BLaER1 treated with 17β-estradiol and CSF1 and Interleukin-3, amounts not matched to agents 10 nM and 100 nM (cell line): ENCODE measurements around the gene C20orf204.
A peak's percentile ranks its signal among the peaks of the same experiment; 100 is the strongest.

Source experiments
- H3K27ac ChIP-seq, 11 experiments: shearing (Covaris generic); formaldehyde crosslinking; 2 replicates each; pipeline ENCODE4 v1.8.1; 2022
- H3K27me3 ChIP-seq, 11 experiments: shearing (Covaris generic); formaldehyde crosslinking; 2 replicates each; pipeline ENCODE4 v1.8.1; 2022
- H3K36me3 ChIP-seq, 11 experiments: shearing (Covaris generic); formaldehyde crosslinking; 2 replicates each; pipeline ENCODE4 v1.8.1; 2022
- H3K4me1 ChIP-seq, 10 experiments: shearing (Covaris generic); formaldehyde crosslinking; 2 replicates each; pipeline ENCODE4 v1.8.1; 2022
- H3K4me2 ChIP-seq, 11 experiments: shearing (Covaris generic); formaldehyde crosslinking; 2 replicates each; pipeline ENCODE4 v1.8.1; 2022
- H3K4me3 ChIP-seq, 10 experiments: shearing (Covaris generic); formaldehyde crosslinking; 2 replicates each; pipeline ENCODE4 v1.8.1; 2022
- H3K9ac ChIP-seq, 11 experiments: shearing (Covaris generic); formaldehyde crosslinking; 2 replicates each; pipeline ENCODE4 v1.8.1; 2022
- H3K9me3 ChIP-seq, 11 experiments: shearing (Covaris generic); formaldehyde crosslinking; replicated peaks in 1 of 11; 2 replicates each; pipeline ENCODE4 v1.8.1; 2022
- H4K20me1 ChIP-seq, 11 experiments: shearing (Covaris generic); formaldehyde crosslinking; 2 replicates each; pipeline ENCODE4 v1.8.1; 2022
- Cebpa-rat ChIP-seq, 11 experiments: shearing (Covaris generic); IDR thresholded peaks; 2 replicates each; pipeline ENCODE4 v1.8.1; 2022

The C20orf204 gene

GRCh38 chr20:64032706-64033624 is 3.0 kb upstream of the C20orf204 start:
- peaks cover 7 to 23% (median 13%) of the 10 kb centered on the region in 11 experiments; a peak in 20 of 22 replicates for H3K27me3 ChIP-seq
- no peaks in the 10 kb centered on the region for H3K9me3 ChIP-seq
- H3K4me1 ChIP-seq = peaks cover 12 to 32% (median 29%) of the 10 kb centered on the region in 10 experiments; a peak in 19 of 20 replicates
- H3K27ac ChIP-seq = no peak overlapping the region
- H3K9ac ChIP-seq = no peak overlapping the region
- no peak for TF ChIP-seq Cebpa-rat (IDR thresholded peaks at IDR 0.05)
- no peak overlapping the region for H3K4me3 ChIP-seq
- H4K20me1 ChIP-seq = peaks cover 0 to 97% (median 55%) of the 10 kb centered on the region in 11 experiments; a peak in 20 of 22 replicates
- H3K36me3 ChIP-seq = peaks cover 52 to 80% (median 70%) of the 10 kb centered on the region in 11 experiments
- no peak overlapping the region for H3K4me2 ChIP-seq

GRCh38 chr20:64033981-64034493 is 1.9 kb upstream of the C20orf204 start:
- H3K27me3 ChIP-seq = peaks cover 14 to 29% (median 22%) of the 10 kb centered on the region in 11 experiments; a peak in 20 of 22 replicates
- H3K4me2 ChIP-seq = no peak overlapping the region
- peaks cover 42 to 69% (median 60%) of the 10 kb centered on the region in 11 experiments for H3K36me3 ChIP-seq
- peaks cover 0 to 92% (median 50%) of the 10 kb centered on the region in 11 experiments; a peak in 20 of 22 replicates for H4K20me1 ChIP-seq
- no peak overlapping the region for H3K27ac ChIP-seq
- no peak overlapping the region for H3K9ac ChIP-seq
- no peaks in the 10 kb centered on the region for H3K9me3 ChIP-seq
- peaks cover 17 to 43% (median 38%) of the 10 kb centered on the region in 10 experiments for H3K4me1 ChIP-seq
- no peak overlapping the region for H3K4me3 ChIP-seq
- TF ChIP-seq Cebpa-rat (IDR thresholded peaks at IDR 0.05) = no peak

- no peak for TF ChIP-seq Cebpa-rat (IDR thresholded peaks at IDR 0.05)
- Histone ChIP-seq H3K36me3 (peaks cover 29 to 57% (median 47%) of the 10 kb centered on the region in 11 experiments), H3K4me2 (peak overlapping the region in 10 of 11 experiments; percentile 38 to 100 (median 99); a peak in 19 of 22 replicates), H4K20me1 (peaks cover 0 to 80% (median 47%) of the 10 kb centered on the region in 11 experiments; a peak in 20 of 22 replicates), H3K4me3 (no peak overlapping the region), H3K9me3 (no peaks in the 10 kb centered on the region), H3K27ac (no peak overlapping the region; a peak in 1 of 22 replicates), H3K4me1 (peaks cover 29 to 55% (median 51%) of the 10 kb centered on the region in 10 experiments), H3K9ac (peak overlapping the region in 2 of 11 experiments; percentile 19 to 29; a peak in 3 of 22 replicates), H3K27me3 (peaks cover 26 to 39% (median 34%) of the 10 kb centered on the region in 11 experiments)
These were observed 683 bp upstream of the C20orf204 start for GRCh38 chr20:64035066-64035932.

- peak overlapping the region; percentile 19 to 100 (median 99); a peak in 21 of 22 replicates for H3K4me2 ChIP-seq
These were observed 590 bp downstream of the C20orf204 start for GRCh38 chr20:64036346-64037198.

GRCh38 chr20:64037199-64037497 is 1.2 kb downstream of the C20orf204 start:
- H3K36me3 ChIP-seq = peaks cover 11 to 38% (median 30%) of the 10 kb centered on the region in 11 experiments
- H3K9ac ChIP-seq = peak overlapping the region in 2 of 11 experiments; percentile 39 to 41; a peak in 3 of 22 replicates
- peak overlapping the region in 9 of 11 experiments; percentile 70 to 100 (median 99); a peak in 18 of 22 replicates for H3K4me2 ChIP-seq
- TF ChIP-seq Cebpa-rat (IDR thresholded peaks at IDR 0.05) = no peak
- peak overlapping the region in 4 of 11 experiments; percentile 20 to 56 (median 38); a peak in 4 of 22 replicates for H3K27ac ChIP-seq
- peaks cover 45 to 57% (median 52%) of the 10 kb centered on the region in 11 experiments for H3K27me3 ChIP-seq
- H3K4me1 ChIP-seq = peaks cover 47 to 74% (median 69%) of the 10 kb centered on the region in 10 experiments
- H3K9me3 ChIP-seq = no peaks in the 10 kb centered on the region
- H4K20me1 ChIP-seq = peaks cover 0 to 65% (median 37%) of the 10 kb centered on the region in 11 experiments; a peak in 20 of 22 replicates
- H3K4me3 ChIP-seq = no peak overlapping the region

More at GRCh38 chr20:64036346-64037198, 590 bp downstream of the C20orf204 start:
- H4K20me1 ChIP-seq = peaks cover 0 to 70% (median 42%) of the 10 kb centered on the region in 11 experiments; a peak in 20 of 22 replicates
- peak overlapping the region in 5 of 11 experiments; percentile 12 to 43 (median 39); a peak in 7 of 22 replicates for H3K9ac ChIP-seq
- H3K36me3 ChIP-seq = peaks cover 16 to 44% (median 36%) of the 10 kb centered on the region in 11 experiments
- no peaks in the 10 kb centered on the region for H3K9me3 ChIP-seq
- no peak for TF ChIP-seq Cebpa-rat (IDR thresholded peaks at IDR 0.05)
- H3K4me3 ChIP-seq = no peak overlapping the region; a peak in 1 of 20 replicates
- H3K27ac ChIP-seq = peak overlapping the region in 4 of 11 experiments; percentile 20 to 56 (median 38); a peak in 6 of 22 replicates
- peaks cover 42 to 68% (median 64%) of the 10 kb centered on the region in 10 experiments for H3K4me1 ChIP-seq
- H3K27me3 ChIP-seq = peaks cover 39 to 52% (median 46%) of the 10 kb centered on the region in 11 experiments

GRCh38 chr20:64037498-64038213 is 1.7 kb downstream of the C20orf204 start:
- Histone ChIP-seq H3K4me1 (peaks cover 51 to 78% (median 73%) of the 10 kb centered on the region in 10 experiments), H3K36me3 (peaks cover 10 to 33% (median 25%) of the 10 kb centered on the region in 11 experiments), H3K9ac (0 out of 22 replicates have a peak overlapping the region, but pooled peaks of 1 of the 11 experiments have one; percentile 41), H3K9me3 (no peaks in the 10 kb centered on the region), H3K27me3 (peaks cover 49 to 61% (median 56%) of the 10 kb centered on the region in 11 experiments), H4K20me1 (peaks cover 0 to 60% (median 35%) of the 10 kb centered on the region in 11 experiments; a peak in 20 of 22 replicates), H3K4me2 (peak overlapping the region; percentile 95 to 100 (median 99); a peak in 21 of 22 replicates), H3K27ac (no peak overlapping the region), H3K4me3 (peak overlapping the region in 1 of 10 experiments; percentile 60; a peak in 3 of 20 replicates)
- TF ChIP-seq Cebpa-rat (IDR thresholded peaks at IDR 0.05) = no peak

GRCh38 chr20:64038224-64038564 is 2.2 kb downstream of the C20orf204 start:
- Histone ChIP-seq H3K27me3 (peaks cover 51 to 64% (median 59%) of the 10 kb centered on the region in 11 experiments), H3K9me3 (no peaks in the 10 kb centered on the region), H3K4me1 (peaks cover 51 to 81% (median 76%) of the 10 kb centered on the region in 10 experiments), H3K4me2 (peak overlapping the region; percentile 95 to 100 (median 99)), H3K9ac (peak overlapping the region in 9 of 11 experiments; percentile 53 to 78 (median 69); a peak in 15 of 22 replicates), H3K4me3 (peak overlapping the region; percentile 57 to 72 (median 62)), H4K20me1 (peaks cover 0 to 55% (median 30%) of the 10 kb centered on the region in 11 experiments; a peak in 20 of 22 replicates), H3K36me3 (peaks cover 10 to 28% (median 20%) of the 10 kb centered on the region in 11 experiments), H3K27ac (peak overlapping the region in 3 of 11 experiments; percentile 58 to 70 (median 66); a peak in 4 of 22 replicates)
- TF ChIP-seq Cebpa-rat (IDR thresholded peaks at IDR 0.05) = no peak
